Germinal center (tissue), 1 donor: Measurements from ENCODE around the gene FGF14.

Source experiments
- DNase-seq: peaks from one replicate; pipeline ENCODE4 v3.0.0; 2012; ENCODE audit warnings: mixed read lengths, low spot score

FGF14 gene

GRCh38 chr13:102250448-102250847, 151.4 kb downstream of the FGF14 start:
- DNase-seq = no peak

- DNase-seq = no peak
Observed at GRCh38 chr13:102244607-102245227, 157.1 kb downstream of the FGF14 start.

GRCh38 chr13:102240110-102240509, 161.7 kb downstream of the FGF14 start:
- DNase-seq = no peak

- no peak for DNase-seq
Observed at GRCh38 chr13:102237230-102237629, 164.6 kb downstream of the FGF14 start.

- DNase-seq = no peak
Observed at GRCh38 chr13:102236830-102237229, 165.0 kb downstream of the FGF14 start.

GRCh38 chr13:102236341-102236740, 165.5 kb downstream of the FGF14 start:
- DNase-seq = no peak

GRCh38 chr13:102235689-102236088, 166.2 kb downstream of the FGF14 start:
- no peak for DNase-seq

GRCh38 chr13:102234618-102235017, 167.2 kb downstream of the FGF14 start:
- DNase-seq = no peak

GRCh38 chr13:102233566-102234208, 168.2 kb downstream of the FGF14 start:
- DNase-seq = no peak

- DNase-seq = no peak
Observed at GRCh38 chr13:102231479-102231878, 170.4 kb downstream of the FGF14 start.

- DNase-seq = no peak
Observed at GRCh38 chr13:102227741-102228140, 174.1 kb downstream of the FGF14 start.

GRCh38 chr13:102226591-102226990, 175.3 kb downstream of the FGF14 start:
- DNase-seq = no peak

GRCh38 chr13:102225892-102226291, 176.0 kb downstream of the FGF14 start:
- no peak for DNase-seq

GRCh38 chr13:102220681-102221228, 181.1 kb downstream of the FGF14 start:
- no peak for DNase-seq

- no peak for DNase-seq
Observed at GRCh38 chr13:102214956-102215355, 186.9 kb downstream of the FGF14 start.

- no peak for DNase-seq
Observed at GRCh38 chr13:102212729-102213128, 189.1 kb downstream of the FGF14 start.

GRCh38 chr13:102208347-102208746, 193.5 kb downstream of the FGF14 start:
- no peak for DNase-seq

GRCh38 chr13:102207680-102208342, 194.0 kb downstream of the FGF14 start:
- no peak for DNase-seq

GRCh38 chr13:102203718-102204117, 198.1 kb downstream of the FGF14 start:
- DNase-seq = no peak

- no peak for DNase-seq
Observed at GRCh38 chr13:102198418-102199311, 203.2 kb downstream of the FGF14 start.

- DNase-seq = no peak
Observed at GRCh38 chr13:102197193-102197592, 204.7 kb downstream of the FGF14 start.
